Raji (cell line): ENCODE measurements around the gene SNRPB.
A peak's percentile ranks its signal among the peaks of the same experiment; 100 is the strongest.

Experiments
- POLR2A ChIP-seq: IDR thresholded peaks from 2 replicates; pipeline ENCODE4 v1.6.1; 2011; ENCODE audit warnings: low read depth, low read length, control low read depth; ENCODE audit not compliant: insufficient read depth

Gene SNRPB

DNA sequence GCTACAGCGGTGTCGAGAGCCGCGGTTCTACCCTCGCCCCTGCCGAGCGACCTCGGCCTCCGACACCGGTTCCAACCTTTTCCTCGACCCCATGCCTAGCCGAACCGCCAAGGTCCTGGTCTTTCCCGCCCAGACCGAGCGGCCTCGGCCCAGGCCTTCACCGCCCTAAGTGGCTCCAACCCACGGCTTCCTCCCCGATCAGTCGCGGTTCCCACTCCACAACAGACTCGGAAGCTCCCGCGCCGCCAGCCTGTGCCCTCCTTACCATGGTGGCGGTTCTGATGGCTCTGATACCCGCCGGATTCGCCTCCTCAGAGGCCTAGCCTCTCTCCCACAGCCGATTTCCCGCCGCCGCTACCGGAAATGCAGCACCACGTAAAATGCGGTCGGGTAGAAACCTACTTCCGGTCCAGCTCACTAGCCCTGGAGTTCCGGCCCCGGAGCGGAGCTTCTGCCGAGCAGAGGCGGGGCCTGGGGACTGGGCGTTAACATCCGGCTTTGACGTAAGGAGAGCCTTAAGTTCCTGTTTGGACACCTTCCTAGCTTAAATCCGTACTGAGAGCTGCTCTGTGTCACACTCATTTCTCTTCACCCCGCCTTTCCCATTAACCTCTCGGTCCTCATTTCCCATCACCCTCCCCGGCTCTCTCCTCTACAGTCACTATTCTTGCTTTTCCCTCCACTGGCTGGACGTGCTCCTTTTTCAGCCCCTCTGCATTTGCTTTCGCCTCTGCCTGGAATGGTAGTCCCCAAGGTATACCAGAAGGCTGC, at the start of gene SNRPB:
Gene SNRPB, minus strand, starts transcription at position 367 of the 771 bp plus-strand sequence. Its CDS starts 99 bp downstream, at position 268.
- peak; percentile 99 for TF ChIP-seq POLR2A

GRCh38 chr20:2519115-2519809, 48.7 kb upstream of the SNRPB start:
- no peak for TF ChIP-seq POLR2A

GRCh38 chr20:2518558-2518957, 48.0 kb upstream of the SNRPB start:
- no peak for TF ChIP-seq POLR2A

- TF ChIP-seq POLR2A: no peak
Observed at GRCh38 chr20:2518096-2518495, 47.5 kb upstream of the SNRPB start.

DNA sequence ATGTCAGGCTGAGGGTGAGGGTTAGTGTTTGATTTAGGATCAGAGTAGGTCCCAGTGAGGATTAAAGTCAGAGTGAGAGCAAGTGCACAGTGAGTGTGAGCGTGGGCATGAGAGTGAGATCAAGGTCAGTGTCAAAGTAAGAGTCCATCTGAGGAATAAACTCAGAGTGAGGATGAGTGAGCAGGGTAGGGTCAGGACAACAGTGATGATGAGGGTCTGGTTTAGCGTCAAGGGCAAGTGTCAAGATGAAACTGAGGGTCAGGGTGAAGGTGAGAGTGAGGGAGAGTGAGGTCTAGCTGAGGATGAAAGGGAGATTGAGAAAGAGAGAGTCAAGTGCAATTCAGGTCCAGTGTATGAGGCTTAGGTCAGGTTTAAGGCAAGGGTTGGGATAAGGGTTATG, 45.8 kb upstream of the SNRPB start:
- no peak for TF ChIP-seq POLR2A

GRCh38 chr20:2515203-2515602, 44.6 kb upstream of the SNRPB start:
- TF ChIP-seq POLR2A: no peak

DNA sequence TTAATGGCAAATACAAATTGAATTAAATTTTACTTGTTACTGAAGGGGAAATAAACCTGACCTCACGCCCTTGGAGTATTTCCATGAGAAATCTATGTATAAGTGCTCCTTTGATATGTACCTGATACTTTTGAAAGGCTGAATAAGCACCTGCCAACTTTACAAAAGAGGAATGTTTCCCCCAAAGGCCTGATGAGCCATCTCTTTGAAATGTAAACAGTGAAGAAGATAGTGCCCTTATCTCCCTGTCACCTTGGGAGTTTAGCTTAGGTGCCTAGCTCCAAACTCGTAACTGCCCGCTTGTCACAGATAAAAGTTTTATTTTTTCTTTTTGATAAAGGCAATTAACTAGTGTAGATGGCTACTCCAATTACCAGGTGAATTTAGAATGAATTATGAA, 39.2 kb upstream of the SNRPB start:
- TF ChIP-seq POLR2A: no peak

- TF ChIP-seq POLR2A: no peak
Observed at GRCh38 chr20:2509468-2509781, 38.8 kb upstream of the SNRPB start.

DNA sequence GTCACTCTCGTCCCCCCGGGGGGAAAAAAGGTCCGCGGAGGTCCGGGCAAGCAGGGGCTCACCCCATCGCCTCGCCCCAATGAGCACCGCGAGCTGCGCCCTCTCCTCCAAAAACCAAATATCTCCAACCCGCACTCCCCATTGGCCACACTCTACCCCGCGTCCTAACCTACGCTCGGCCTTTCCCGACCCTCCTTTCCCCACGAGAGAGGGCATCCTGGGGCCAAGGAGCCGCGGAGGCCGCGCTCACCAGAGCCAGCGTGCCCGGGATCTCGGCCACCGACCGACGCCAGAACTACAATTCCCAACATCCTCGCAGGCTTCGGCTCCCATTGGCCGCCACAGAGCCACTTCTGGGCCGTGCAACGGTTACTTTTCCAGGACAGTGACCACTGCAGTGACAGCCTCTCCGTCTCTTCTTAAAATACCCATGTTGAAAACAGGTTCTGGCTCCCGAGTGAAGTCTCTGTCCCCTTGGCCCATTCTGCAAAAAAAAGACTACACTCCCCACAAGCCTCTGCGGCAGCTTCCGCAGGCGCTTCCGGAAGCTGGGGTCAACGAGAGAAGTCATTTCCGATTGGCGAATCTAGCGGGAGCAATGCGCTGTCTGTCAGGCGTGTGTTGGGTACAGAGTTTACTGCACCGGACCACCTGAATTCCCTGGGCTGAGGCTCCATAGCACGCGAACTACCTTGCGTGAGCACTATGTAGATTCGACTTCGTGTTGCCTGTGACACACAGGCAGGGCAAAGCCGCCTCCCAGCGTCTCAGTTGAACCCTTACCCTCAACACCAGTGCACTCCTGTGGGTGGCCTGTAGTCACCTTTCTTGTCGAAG, 38.3 kb upstream of the SNRPB start, which contains the start of gene ZNF343:
Gene ZNF343, minus strand, starts transcription at position 285 of the 837 bp plus-strand sequence. CDS start 15,020 bp downstream, outside the sequence.
- peak; percentile 95 for TF ChIP-seq POLR2A

DNA sequence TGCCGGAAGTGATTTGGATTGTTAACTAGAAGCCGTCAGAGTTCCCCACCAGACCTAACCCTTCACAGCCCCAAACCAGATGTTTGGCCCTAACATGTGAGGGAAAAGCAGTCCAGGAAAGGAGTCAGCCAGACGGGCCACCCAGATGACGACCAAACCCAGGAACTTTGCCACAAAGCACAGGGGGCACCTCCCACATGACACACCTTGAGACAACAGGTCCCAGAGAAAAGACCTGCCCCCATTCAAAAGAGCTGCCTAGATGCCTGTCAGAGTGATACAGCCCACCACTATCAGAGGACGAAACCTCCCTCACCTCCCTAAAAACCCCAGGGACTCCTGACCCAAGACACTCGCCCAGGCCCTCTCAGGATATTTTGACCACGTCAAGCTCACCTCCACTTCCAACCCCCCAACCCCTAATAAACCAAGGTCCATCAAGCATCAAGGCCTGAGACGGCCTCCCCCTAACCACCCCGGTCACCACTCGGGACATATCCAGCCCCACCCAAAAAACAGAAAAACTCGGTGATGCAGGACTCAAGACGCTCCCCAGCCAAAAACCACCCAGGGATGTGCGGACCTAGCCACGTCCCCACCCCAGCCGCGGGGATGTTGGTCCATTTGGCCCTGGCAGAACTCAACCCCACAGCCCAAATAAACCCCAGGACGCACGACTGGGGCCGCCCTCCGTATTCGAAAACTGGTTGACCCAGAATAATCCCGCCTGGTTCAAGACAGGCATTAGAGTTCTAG, 37.5 kb upstream of the SNRPB start:
- no peak for TF ChIP-seq POLR2A

DNA sequence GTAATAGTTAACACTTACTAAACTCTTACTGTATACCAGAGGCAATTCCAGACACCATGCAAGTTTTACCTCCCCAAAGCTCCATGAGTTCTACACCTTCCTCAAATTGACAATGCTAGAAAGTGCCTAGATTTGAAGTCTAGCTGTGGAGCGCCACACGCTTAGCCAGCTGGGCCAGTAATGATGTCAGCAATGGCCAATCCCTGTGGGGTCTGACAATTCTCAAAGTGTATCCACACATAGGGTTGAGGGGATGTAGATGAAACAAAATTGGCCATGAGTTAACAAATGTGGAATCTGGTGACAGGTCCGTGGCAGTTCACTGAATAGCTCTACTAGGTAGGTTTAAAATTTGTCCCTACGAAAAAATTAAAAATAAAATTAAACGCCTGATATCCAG, 36.9 kb upstream of the SNRPB start:
- TF ChIP-seq POLR2A: no peak

DNA sequence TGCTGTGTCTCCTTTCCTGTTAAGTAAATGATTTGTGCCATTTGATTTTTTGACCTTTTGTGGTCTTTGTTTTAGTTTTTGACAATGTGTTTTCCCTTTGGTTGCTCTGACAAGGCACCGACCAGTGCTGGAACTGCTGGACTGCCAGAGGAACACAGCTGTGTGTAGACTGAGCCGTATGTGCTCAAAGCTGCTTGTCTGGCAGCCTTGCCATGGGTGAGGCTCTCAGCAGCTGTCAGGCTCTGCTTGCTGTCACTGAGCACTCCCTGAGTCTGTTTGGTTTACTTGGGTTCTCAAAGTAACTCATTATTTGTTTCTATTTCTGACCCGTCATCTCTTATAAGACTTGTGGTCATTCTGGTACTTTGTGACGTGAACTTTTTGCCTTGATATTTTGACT, 15.1 kb upstream of the SNRPB start:
- TF ChIP-seq POLR2A: no peak

GRCh38 chr20:2485080-2485479, 14.5 kb upstream of the SNRPB start:
- no peak for TF ChIP-seq POLR2A

- TF ChIP-seq POLR2A: no peak
Observed at GRCh38 chr20:2483504-2483903, 12.9 kb upstream of the SNRPB start.

DNA sequence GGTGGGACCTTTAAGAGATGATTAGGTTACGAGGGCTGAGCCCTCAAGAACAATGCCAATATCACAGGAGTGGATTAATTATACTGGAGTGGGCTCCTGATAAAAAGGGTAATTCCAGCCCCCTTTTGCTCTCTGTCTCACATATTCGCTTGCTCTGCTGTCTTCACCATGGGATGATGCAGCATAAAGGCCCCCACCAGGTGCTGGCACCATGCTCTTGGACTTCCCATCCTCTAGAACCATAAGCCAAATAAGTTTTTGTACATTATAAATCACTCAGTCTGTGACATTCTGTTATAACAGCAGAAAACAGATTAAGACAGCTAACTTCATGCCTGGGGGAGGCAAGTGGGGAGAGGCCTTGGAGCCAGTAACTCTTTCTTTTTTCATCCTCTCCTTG, 9.8 kb upstream of the SNRPB start:
- TF ChIP-seq POLR2A: no peak

DNA sequence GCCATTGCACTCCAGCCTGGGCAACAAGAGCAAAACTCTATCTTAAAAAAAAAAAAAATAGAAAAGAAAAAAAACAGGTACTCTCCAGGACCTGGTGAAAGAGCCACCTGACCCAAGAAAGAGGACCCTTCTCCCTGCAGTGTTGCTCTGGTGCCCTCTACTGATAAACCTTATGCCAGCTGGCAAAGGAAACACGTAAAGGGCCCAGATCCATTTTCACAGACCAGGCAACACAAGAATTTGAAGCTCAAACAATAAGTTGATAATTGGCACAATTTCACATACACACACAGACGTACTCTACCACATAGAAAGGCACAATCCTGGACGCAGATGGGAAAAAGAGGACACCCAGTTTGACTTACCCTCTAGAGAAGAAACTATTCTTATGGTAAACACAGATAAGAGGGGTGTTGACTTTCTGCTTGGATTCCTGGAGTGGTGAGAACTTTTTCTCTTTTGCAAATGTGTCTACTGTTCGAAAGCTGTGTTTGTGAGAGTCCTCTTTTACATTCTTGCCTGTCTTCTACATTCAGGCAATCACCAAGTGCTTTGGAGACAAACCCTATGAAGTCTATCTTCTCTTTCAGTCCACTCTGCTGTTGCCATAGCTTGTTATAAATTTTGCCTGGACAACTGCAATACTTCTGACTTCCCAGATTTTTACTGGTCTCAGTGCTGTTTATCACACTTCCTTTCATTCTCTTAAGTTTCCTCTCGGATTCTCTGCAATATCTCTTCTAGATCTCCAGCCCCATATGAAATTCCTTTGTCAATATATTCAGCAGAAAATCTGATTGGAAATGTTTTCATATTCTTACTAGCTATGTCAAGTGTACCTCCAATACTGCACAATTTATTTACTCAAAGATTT, 6.4 kb upstream of the SNRPB start:
- TF ChIP-seq POLR2A: no peak
